K562 (cell line): ENCODE data around the gene GAPVD1. TPM values are rescaled to one million over a fixed set of nuclear protein-coding genes. Genes with fewer than 3 reads are reported as not detected.

Experiments
- BCL6 ChIP-seq: fragments of 250-450 bp; sonication (Bioruptor Pico); IDR thresholded peaks from 2 replicates; pipeline ENCODE4 v1.4.0; 2020
- C11orf30 ChIP-seq: fragments of 450-650 bp; IDR thresholded peaks from 2 replicates; pipeline ENCODE4 v1.6.1; 2016; ENCODE audit warnings: low read depth, mild to moderate bottlenecking
- KLF1 ChIP-seq: fragments of 450-650 bp; IDR thresholded peaks from 2 replicates; pipeline ENCODE4 v1.6.1; 2016; ENCODE audit warnings: missing genetic modification characterization, missing compliant biosample characterization
- MGA ChIP-seq: fragments of 450-650 bp; IDR thresholded peaks from 2 replicates; pipeline ENCODE4 v1.6.1; 2016; ENCODE audit warnings: mild to moderate bottlenecking, moderate library complexity
- POLR2H ChIP-seq: IDR thresholded peaks from 2 replicates; pipeline ENCODE4 v1.6.1; 2016; ENCODE audit warnings: missing genetic modification characterization, low read depth, mild to moderate bottlenecking, control low read depth, missing compliant biosample characterization, moderate library complexity
- YBX1 ChIP-seq: fragments of 450-650 bp; IDR thresholded peaks from 2 replicates; pipeline ENCODE4 v1.7.1; 2016; ENCODE audit warnings: mild to moderate bottlenecking
- ZNF146 ChIP-seq: IDR thresholded peaks from one replicate; pipeline ENCODE4 v1.6.1; 2018; ENCODE audit warnings: missing compliant biosample characterization; ENCODE audit not compliant: unreplicated experiment
- ZNF184 ChIP-seq: sonication (generic); formaldehyde crosslinking; IDR thresholded peaks from 2 replicates; pipeline ENCODE4 v1.5.0; 2020; ENCODE audit warnings: missing genetic modification reagents
- ZNF239 ChIP-seq: fragments of 250-450 bp; sonication (Bioruptor Pico); IDR thresholded peaks from 2 replicates; pipeline ENCODE4 v1.4.0; 2020; ENCODE audit warnings: mild to moderate bottlenecking
- ZNF583 ChIP-seq: fragments of 250-450 bp; sonication (Bioruptor Pico); IDR thresholded peaks from 2 replicates; pipeline ENCODE4 v1.4.0; 2020
- polyA plus RNA-seq, 8 experiments: library from polyadenylated mRNA; depleted of rRNA in 4 of 8; stranded (reverse) in 5 of 8; unstranded in 3 of 8; fragments of >200 nt; fragmentation: Nextera tagmentation in 2 of 8; fragmentation: Illumina TruSeq in 1 of 8; extraction: Ambion mirVana in 2 of 8; extraction: Trizol in 1 of 8; gene quantifications; 2 replicates each; pipeline versions ENCODE4 v1.2.1 to v1.2.3, GENCODE V29; 2011 to 2014; ENCODE audit warnings: inconsistent platforms in 1 of 8, missing spikeins in 1 of 8
- total RNA-seq, 7 experiments: library from RNA; depleted of rRNA in 6 of 7; stranded (reverse); fragments of >200 nt in 6 of 7; fragmentation: Illumina TruSeq in 2 of 7; extraction: Trizol in 2 of 7; gene quantifications; 2 replicates each; pipeline versions ENCODE4 v1.2.1 to v1.2.3, GENCODE V29; 2011 to 2021; ENCODE audit warnings: low replicate concordance in 1 of 7
- TF ChIP-seq, protein P1 (sequence below): sonication (generic); formaldehyde crosslinking; IDR thresholded peaks from 2 replicates; pipeline ENCODE4 v1.8.0; 2023; ENCODE audit warnings: missing genetic modification reagents, mild to moderate bottlenecking, borderline replicate concordance

The GAPVD1 gene
- total and polyA plus RNA-seq, 9 of the 15 experiments (the other 6 are each of a cell fraction or from before 2014, with no cell fraction given) = 9.5 to 66.1 (median 45.5) TPM

DNA sequence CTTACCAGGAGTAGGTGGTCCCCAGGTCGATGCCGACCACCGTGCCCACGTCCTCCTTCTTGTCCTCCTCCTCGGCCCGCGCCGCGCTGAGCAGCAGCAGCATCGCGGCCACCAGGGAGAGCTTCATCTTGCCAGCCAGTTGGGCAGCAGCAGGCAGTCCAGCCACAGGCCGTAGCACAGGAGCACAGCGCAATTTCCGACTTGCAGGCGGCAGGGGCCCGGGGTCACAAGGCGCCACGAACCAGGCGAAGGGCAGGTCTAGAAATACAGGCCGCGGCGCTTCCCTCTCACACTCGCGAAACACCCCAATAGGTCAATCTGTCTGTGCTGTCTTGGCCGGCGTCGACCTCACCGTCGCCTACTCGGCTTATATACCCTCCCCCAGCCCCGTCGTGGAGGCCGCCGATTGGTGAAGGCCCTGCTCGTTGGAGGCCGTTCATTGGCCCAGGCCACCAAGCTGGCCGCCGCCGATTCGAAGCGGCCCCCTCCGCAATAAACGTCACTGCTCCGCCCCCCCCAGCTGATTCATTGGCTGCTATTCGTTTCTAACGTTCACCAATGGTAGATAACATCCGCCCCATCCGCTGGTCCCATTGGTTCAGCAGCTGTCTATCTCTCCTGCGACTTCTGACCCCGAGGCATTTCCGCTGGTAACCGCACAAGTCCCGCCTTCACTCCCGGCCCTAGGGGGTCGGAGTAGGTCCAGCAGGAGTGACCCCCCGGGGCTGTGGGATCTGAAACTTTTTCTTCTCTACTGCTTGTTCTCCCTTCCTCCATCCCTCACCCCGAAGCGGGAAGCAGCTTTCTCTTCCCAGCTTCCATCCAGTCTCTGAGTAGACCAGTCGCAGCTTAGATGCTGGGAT lies 20.4 kb upstream of the GAPVD1 start, which contains the start of gene HSPA5 (continued):
- TF ChIP-seq, protein P1, sequence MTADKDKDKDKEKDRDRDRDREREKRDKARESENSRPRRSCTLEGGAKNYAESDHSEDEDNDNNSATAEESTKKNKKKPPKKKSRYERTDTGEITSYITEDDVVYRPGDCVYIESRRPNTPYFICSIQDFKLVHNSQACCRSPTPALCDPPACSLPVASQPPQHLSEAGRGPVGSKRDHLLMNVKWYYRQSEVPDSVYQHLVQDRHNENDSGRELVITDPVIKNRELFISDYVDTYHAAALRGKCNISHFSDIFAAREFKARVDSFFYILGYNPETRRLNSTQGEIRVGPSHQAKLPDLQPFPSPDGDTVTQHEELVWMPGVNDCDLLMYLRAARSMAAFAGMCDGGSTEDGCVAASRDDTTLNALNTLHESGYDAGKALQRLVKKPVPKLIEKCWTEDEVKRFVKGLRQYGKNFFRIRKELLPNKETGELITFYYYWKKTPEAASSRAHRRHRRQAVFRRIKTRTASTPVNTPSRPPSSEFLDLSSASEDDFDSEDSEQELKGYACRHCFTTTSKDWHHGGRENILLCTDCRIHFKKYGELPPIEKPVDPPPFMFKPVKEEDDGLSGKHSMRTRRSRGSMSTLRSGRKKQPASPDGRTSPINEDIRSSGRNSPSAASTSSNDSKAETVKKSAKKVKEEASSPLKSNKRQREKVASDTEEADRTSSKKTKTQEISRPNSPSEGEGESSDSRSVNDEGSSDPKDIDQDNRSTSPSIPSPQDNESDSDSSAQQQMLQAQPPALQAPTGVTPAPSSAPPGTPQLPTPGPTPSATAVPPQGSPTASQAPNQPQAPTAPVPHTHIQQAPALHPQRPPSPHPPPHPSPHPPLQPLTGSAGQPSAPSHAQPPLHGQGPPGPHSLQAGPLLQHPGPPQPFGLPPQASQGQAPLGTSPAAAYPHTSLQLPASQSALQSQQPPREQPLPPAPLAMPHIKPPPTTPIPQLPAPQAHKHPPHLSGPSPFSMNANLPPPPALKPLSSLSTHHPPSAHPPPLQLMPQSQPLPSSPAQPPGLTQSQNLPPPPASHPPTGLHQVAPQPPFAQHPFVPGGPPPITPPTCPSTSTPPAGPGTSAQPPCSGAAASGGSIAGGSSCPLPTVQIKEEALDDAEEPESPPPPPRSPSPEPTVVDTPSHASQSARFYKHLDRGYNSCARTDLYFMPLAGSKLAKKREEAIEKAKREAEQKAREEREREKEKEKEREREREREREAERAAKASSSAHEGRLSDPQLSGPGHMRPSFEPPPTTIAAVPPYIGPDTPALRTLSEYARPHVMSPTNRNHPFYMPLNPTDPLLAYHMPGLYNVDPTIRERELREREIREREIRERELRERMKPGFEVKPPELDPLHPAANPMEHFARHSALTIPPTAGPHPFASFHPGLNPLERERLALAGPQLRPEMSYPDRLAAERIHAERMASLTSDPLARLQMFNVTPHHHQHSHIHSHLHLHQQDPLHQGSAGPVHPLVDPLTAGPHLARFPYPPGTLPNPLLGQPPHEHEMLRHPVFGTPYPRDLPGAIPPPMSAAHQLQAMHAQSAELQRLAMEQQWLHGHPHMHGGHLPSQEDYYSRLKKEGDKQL (CRISPR knock-in tag) = no peak; the same call in none of the 2 replicates
- TF ChIP-seq ZNF583 = 0 out of 2 replicates have a peak, but pooled peaks have one; percentile 17
- peak; percentile 98 for TF ChIP-seq POLR2H (tag)
- no peak for TF ChIP-seq ZNF146 (CRISPR knock-in tag)
- TF ChIP-seq ZNF239 (CRISPR knock-in tag) = no peak
- no peak for TF ChIP-seq BCL6 (CRISPR knock-in tag)
- TF ChIP-seq ZNF184 (CRISPR knock-in tag) = no peak
- no peak for TF ChIP-seq KLF1 (tag)
- no peak for TF ChIP-seq YBX1
- TF ChIP-seq C11orf30 = no peak
- no peak for TF ChIP-seq MGA
